K562 (cell line): ENCODE data around the gene FSTL4. TPM values are rescaled to one million over a fixed set of nuclear protein-coding genes. Genes with fewer than 3 reads are reported as not detected.

Source experiments
- ATAC-seq: fragments of 200-7000 bp; cut with Tn5 transposase; 3 replicates; pipeline ENCODE4 v1.9.1; 2020; ENCODE audit warnings: moderate library complexity
- BruUV-seq: library from RNA; stranded (reverse); fragments of 400-500 nt; replicated peaks from 2 replicates; lab custom pipeline; 2021; lab: Mats Ljungman, UMichigan
- CTCF ChIA-PET: fragments of 300-600 bp; formaldehyde crosslinking; extraction: SDS; loops from one replicate; lab custom pipeline; 2021; ENCODE audit warnings: low intra/inter-chr PET ratio; lab: Yijun Ruan, JAX
- POLR2A ChIA-PET: fragments of 300-600, 350-650 bp; sonication (Branson Sonifier 250); formaldehyde crosslinking; extraction: SDS; loops from one replicate; lab custom pipeline; 2021; ENCODE audit warnings: antibody characterized with exemption, inconsistent platforms; lab: Yijun Ruan, JAX
- DNase-seq, 4 experiments: peaks; one replicate each; pipeline versions ENCODE4 v3.0.0 to v3.0.0-alpha.2; 2011 to 2018; ENCODE audit warnings: low spot score in 3 of 4, mixed read lengths in 3 of 4; ENCODE audit errors: extremely low read depth in 1 of 4
- FAIRE-seq: peaks from 2 replicates; lab custom pipeline; 2011; peaks lifted over from hg19 to GRCh38; lab: Jason Lieb, UNC
- H2AFZ ChIP-seq: 2 replicates; pipeline ENCODE4 v1.6.0; 2011; ENCODE audit warnings: low read depth, low read length, control low read depth, inconsistent platforms
- H3K27ac ChIP-seq: fragments of 200-600 bp; 3 replicates; pipeline ENCODE4 v1.8.0; 2011; ENCODE audit warnings: low read depth, mild to moderate bottlenecking, control low read depth, inconsistent platforms, low read length, moderate library complexity, mixed read lengths; ENCODE audit errors: extremely low read depth
- H3K27me3 ChIP-seq, 2 experiments: fragments of 300-600 bp in 1 of 2; 2 replicates in 1 of 2; 3 replicates in 1 of 2; pipeline versions ENCODE4 v1.6.0 to v1.8.0; 2011; ENCODE audit warnings: inconsistent platforms in 2 of 2, low read length in 2 of 2, mild to moderate bottlenecking in 1 of 2, mixed read lengths in 1 of 2, moderate library complexity in 1 of 2; ENCODE audit not compliant: control insufficient read depth in 2 of 2, insufficient read depth in 2 of 2
- H3K36me3 ChIP-seq: fragments of 300-600 bp; 3 replicates; pipeline ENCODE4 v1.8.0; 2011; ENCODE audit warnings: mild to moderate bottlenecking, low read length, inconsistent platforms; ENCODE audit not compliant: control insufficient read depth, insufficient read depth
- H3K4me1 ChIP-seq, 2 experiments: fragments of 200-600 bp in 1 of 2; replicated peaks in 1 of 2; 2 replicates in 1 of 2; 3 replicates in 1 of 2; pipeline versions ENCODE4 v1.5.1 to v1.8.0; 2011; ENCODE audit warnings: inconsistent platforms in 2 of 2, low read length in 2 of 2, mild to moderate bottlenecking in 1 of 2, mixed read lengths in 1 of 2, moderate library complexity in 1 of 2; ENCODE audit not compliant: control insufficient read depth in 2 of 2, insufficient read depth in 2 of 2
- H3K4me2 ChIP-seq: 2 replicates; pipeline ENCODE4 v1.6.1; 2011; ENCODE audit warnings: low read length, control low read depth, inconsistent platforms, mixed read lengths; ENCODE audit not compliant: insufficient read depth
- H3K4me3 ChIP-seq: fragments of 200-600 bp; sonication (generic), shearing (Covaris generic); 2 replicates; pipeline ENCODE4 v1.5.1; 2016; ENCODE audit warnings: control low read depth, inconsistent platforms
- H3K79me2 ChIP-seq: fragments of 200-600 bp; 3 replicates; pipeline ENCODE4 v1.8.0; 2011; ENCODE audit warnings: low read length, inconsistent platforms; ENCODE audit not compliant: control insufficient read depth, insufficient read depth
- H3K9ac ChIP-seq, 2 experiments: 2 replicates each; pipeline versions ENCODE4 v1.6.0 to v1.6.1; 2011; ENCODE audit warnings: low read depth in 2 of 2, low read length in 2 of 2, control low read depth in 1 of 2, inconsistent platforms in 1 of 2, mild to moderate bottlenecking in 1 of 2, mixed read lengths in 1 of 2; ENCODE audit not compliant: insufficient read depth in 1 of 2
- H3K9me1 ChIP-seq: one replicate; pipeline ENCODE4 v1.6.0; 2011; ENCODE audit warnings: inconsistent platforms, mild to moderate bottlenecking, low read length, moderate library complexity; ENCODE audit not compliant: control insufficient read depth, insufficient read depth
- H3K9me3 ChIP-seq: replicated peaks from 2 replicates; pipeline ENCODE4 v1.5.1; 2011; ENCODE audit warnings: low read depth, low read length, inconsistent platforms; ENCODE audit not compliant: control insufficient read depth, insufficient read depth
- H4K20me1 ChIP-seq: replicated peaks from 2 replicates; pipeline ENCODE4 v1.6.1; 2011; ENCODE audit warnings: low read length, inconsistent platforms, mixed read lengths; ENCODE audit not compliant: control insufficient read depth, insufficient read depth
- CSDE1 ChIP-seq, 2 experiments: fragments of 450-650 bp; IDR thresholded peaks; 2 replicates each; pipeline ENCODE4 v1.6.1; 2016; ENCODE audit warnings: mild to moderate bottlenecking in 1 of 2
- NCOA2 ChIP-seq, 2 experiments: fragments of 450-650 bp; IDR thresholded peaks; 2 replicates each; pipeline ENCODE4 v1.6.1; 2018; ENCODE audit warnings: mild to moderate bottlenecking in 2 of 2, moderate library complexity in 1 of 2; ENCODE audit not compliant: partially characterized antibody in 2 of 2
- RREB1 ChIP-seq: fragments of 250-450 bp; sonication (Bioruptor Pico); IDR thresholded peaks from 2 replicates; pipeline ENCODE4 v1.4.0; 2020
- TCF3 ChIP-seq: sonication (generic); formaldehyde crosslinking; IDR thresholded peaks from 2 replicates; pipeline ENCODE4 v1.4.0; 2020; ENCODE audit warnings: mild to moderate bottlenecking, missing genetic modification reagents
- TFE3 ChIP-seq: fragments of 450-650 bp; formaldehyde crosslinking; IDR thresholded peaks from 2 replicates; pipeline ENCODE4 v1.4.0; 2020; ENCODE audit warnings: mild to moderate bottlenecking, mixed read lengths
- ZNF592 ChIP-seq: fragments of 450-650 bp; IDR thresholded peaks from 2 replicates; pipeline ENCODE4 v1.6.1; 2017; ENCODE audit warnings: antibody characterized with exemption, mild to moderate bottlenecking
- ZNF785 ChIP-seq: fragments of 250-450 bp; sonication (Bioruptor Pico); IDR thresholded peaks from 2 replicates; pipeline ENCODE4 v1.4.0; 2020; ENCODE audit warnings: mild to moderate bottlenecking
- WGBS: fragments of 100-300 bp; shearing (Covaris generic); methylation state at CpG from one replicate; pipeline ENCODE4 v1.1.6; 2016; ENCODE audit warnings: low coverage, mixed read lengths; ENCODE audit not compliant: insufficient coverage; ENCODE audit errors: missing lambda C conversion rate; 5-methylcytosine and 5-hydroxymethylcytosine counted together
- in situ Hi-C: fragments of 300-500 bp; cut with MboI; formaldehyde crosslinking; loops from 4 replicates; pipeline ENCODE4 v1.15.0; 2018; ENCODE audit warnings: inconsistent platforms, mixed read lengths
- intact Hi-C: fragments of 100-400 bp; cut with micrococcal nuclease; formaldehyde crosslinking; loops from 2 replicates; pipeline ENCODE4 v1.14.2; 2022
- polyA plus RNA-seq, 8 experiments: library from polyadenylated mRNA; depleted of rRNA in 4 of 8; stranded (reverse) in 5 of 8; unstranded in 3 of 8; fragments of >200 nt; fragmentation: Nextera tagmentation in 2 of 8; fragmentation: Illumina TruSeq in 1 of 8; extraction: Ambion mirVana in 2 of 8; extraction: Trizol in 1 of 8; gene quantifications; 2 replicates each; pipeline versions ENCODE4 v1.2.1 to v1.2.3, GENCODE V29; 2011 to 2014; ENCODE audit warnings: inconsistent platforms in 1 of 8, missing spikeins in 1 of 8
- total RNA-seq, 7 experiments: library from RNA; depleted of rRNA in 6 of 7; stranded (reverse); fragments of >200 nt in 6 of 7; fragmentation: Illumina TruSeq in 2 of 7; extraction: Trizol in 2 of 7; gene quantifications; 2 replicates each; pipeline versions ENCODE4 v1.2.1 to v1.2.3, GENCODE V29; 2011 to 2021; ENCODE audit warnings: low replicate concordance in 1 of 7

The FSTL4 gene
- total and polyA plus RNA-seq, 9 of the 15 experiments (the other 6 are each of a cell fraction or from before 2014, with no cell fraction given): 0.08 to 0.18 (median 0.10) TPM; not detected in 5

- TF ChIP-seq RREB1 (no peak), TFE3 (no peak)
These were observed 318.0 kb downstream of the FSTL4 start (continued) for GRCh38 chr5:133294380-133294779.

GRCh38 chr5:133293960-133294359, 318.4 kb downstream of the FSTL4 start:
- Histone ChIP-seq H3K36me3 (no peaks in the 10 kb centered on the region), H3K4me3 (no peak overlapping the region), H3K9ac (no peak overlapping the region), H3K27me3 (peaks cover 12 to 78% of the 10 kb centered on the region in 2 experiments), H3K27ac (no peak overlapping the region), H3K9me3 (no peaks in the 10 kb centered on the region), H3K4me2 (no peak overlapping the region), H3K9me1 (no peaks in the 10 kb centered on the region), H2AFZ (no peak overlapping the region), H3K79me2 (no peaks in the 10 kb centered on the region), H3K4me1 (no peaks in the 10 kb centered on the region), H4K20me1 (peaks cover 8% of the 10 kb centered on the region)
- WGBS: under 1% methylated on average over 7 of the region's 7 CpGs
- in situ Hi-C loops: no loop called here
- ATAC-seq (no peak), FAIRE-seq (no peak), DNase-seq (no peak)
- ChIA-PET CTCF (no interaction called here), POLR2A (no interaction called here)
- BruUV-seq: no TSS peak
- intact Hi-C loops: no loop called here
- TF ChIP-seq ZNF785 (CRISPR knock-in tag): no peak
- no peak for TF ChIP-seq CSDE1 (IDR thresholded peaks at IDR 0.05)
- no peak for TF ChIP-seq ZNF592
- no peak for TF ChIP-seq TCF3 (CRISPR knock-in tag)
- TF ChIP-seq NCOA2 (IDR thresholded peaks at IDR 0.05; ENCODE audit: partially characterized antibody in 2 of 2): no peak
